ENCODE data around the gene MAPK7.

DNA sequence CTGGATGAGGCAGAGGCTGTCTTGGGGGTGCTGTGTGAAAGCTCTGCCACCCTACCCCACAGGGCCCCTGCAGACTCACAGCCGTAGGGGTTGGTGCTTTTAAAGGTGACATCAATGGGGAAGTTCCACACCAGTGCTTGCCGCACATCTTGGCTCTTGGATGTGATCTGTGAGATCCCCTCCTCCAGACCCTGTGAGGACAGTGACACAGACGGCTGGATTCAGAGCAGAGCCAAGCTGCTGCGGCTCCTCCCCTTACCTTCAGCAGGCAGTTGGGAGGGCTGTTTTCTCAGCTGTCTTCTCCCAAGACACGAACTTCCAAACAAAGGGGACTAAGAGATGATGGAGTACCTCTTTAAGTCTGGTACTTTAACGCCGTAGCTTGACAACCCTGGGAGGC lies 20.5 kb upstream of the MAPK7 start:
- TF ChIP-seq, protein P1, sequence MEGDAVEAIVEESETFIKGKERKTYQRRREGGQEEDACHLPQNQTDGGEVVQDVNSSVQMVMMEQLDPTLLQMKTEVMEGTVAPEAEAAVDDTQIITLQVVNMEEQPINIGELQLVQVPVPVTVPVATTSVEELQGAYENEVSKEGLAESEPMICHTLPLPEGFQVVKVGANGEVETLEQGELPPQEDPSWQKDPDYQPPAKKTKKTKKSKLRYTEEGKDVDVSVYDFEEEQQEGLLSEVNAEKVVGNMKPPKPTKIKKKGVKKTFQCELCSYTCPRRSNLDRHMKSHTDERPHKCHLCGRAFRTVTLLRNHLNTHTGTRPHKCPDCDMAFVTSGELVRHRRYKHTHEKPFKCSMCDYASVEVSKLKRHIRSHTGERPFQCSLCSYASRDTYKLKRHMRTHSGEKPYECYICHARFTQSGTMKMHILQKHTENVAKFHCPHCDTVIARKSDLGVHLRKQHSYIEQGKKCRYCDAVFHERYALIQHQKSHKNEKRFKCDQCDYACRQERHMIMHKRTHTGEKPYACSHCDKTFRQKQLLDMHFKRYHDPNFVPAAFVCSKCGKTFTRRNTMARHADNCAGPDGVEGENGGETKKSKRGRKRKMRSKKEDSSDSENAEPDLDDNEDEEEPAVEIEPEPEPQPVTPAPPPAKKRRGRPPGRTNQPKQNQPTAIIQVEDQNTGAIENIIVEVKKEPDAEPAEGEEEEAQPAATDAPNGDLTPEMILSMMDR (IDR thresholded peaks at IDR 0.05; ENCODE audit: insufficient read depth, low read length, poor library complexity, severe bottlenecking) = no peak
- TF ChIP-seq EZH2phosphoT487 (conservative IDR thresholded peaks at IDR 0.05; ENCODE audit: low read length) = no peak

Data from SU-DHL-6 (cell line).